ENCODE measurements around the gene CCDC120. TPM values are rescaled to one million over a fixed set of nuclear protein-coding genes. Genes with fewer than 3 reads are reported as not detected.

CCDC120 gene
- total RNA-seq, 1 experiment from 2014 or later = 5.3 TPM

Other genes starting within 250 kb of the CCDC120 start
- gene ERAS, start 232.5 kb upstream of the CCDC120 start, total RNA-seq (2014; rRNA removed) = not detected in 2 replicates
- 135 and 177 TPM in 2 replicates for gene PCSK1N, start 223.4 kb upstream of the CCDC120 start, total RNA-seq (2014; rRNA removed)
- 101 and 119 TPM in 2 replicates for gene TIMM17B, start 161.2 kb upstream of the CCDC120 start, total RNA-seq (2014; rRNA removed)
- 189 and 241 TPM in 2 replicates for gene PQBP1, start 161.1 kb upstream of the CCDC120 start, total RNA-seq (2014; rRNA removed)
- 46.6 and 46.8 TPM in 2 replicates for gene SLC35A2, start 147.4 kb upstream of the CCDC120 start, total RNA-seq (2014; rRNA removed)
- 24.1 and 25.6 TPM in 2 replicates for gene PIM2, start 140.0 kb upstream of the CCDC120 start, total RNA-seq (2014; rRNA removed)
- 41.4 and 50.9 TPM in 2 replicates for gene OTUD5, start 101.4 kb upstream of the CCDC120 start, total RNA-seq (2014; rRNA removed)
- 0.51 and 0.86 TPM in 2 replicates for gene KCND1, start 87.2 kb upstream of the CCDC120 start, total RNA-seq (2014; rRNA removed)
- 31.1 and 44.3 TPM in 2 replicates for gene GRIPAP1, start 56.7 kb upstream of the CCDC120 start, total RNA-seq (2014; rRNA removed)
- 46.9 and 56.9 TPM in 2 replicates for gene TFE3, start 15.6 kb upstream of the CCDC120 start, total RNA-seq (2014; rRNA removed)
- 0.07 and 0.69 TPM in 2 replicates for gene PRAF2, start 15.0 kb downstream of the CCDC120 start, total RNA-seq (2014; rRNA removed)
- gene WDR45, start 20.9 kb downstream of the CCDC120 start, total RNA-seq (2014; rRNA removed) = 27.2 and 34.8 TPM in 2 replicates
- gene GPKOW, start 64.7 kb downstream of the CCDC120 start, total RNA-seq (2014; rRNA removed) = 54.2 TPM in 2 replicates
- gene MAGIX, start 103.8 kb downstream of the CCDC120 start, total RNA-seq (2014; rRNA removed) = 9.3 and 12.5 TPM in 2 replicates
- gene PLP2, start 112.9 kb downstream of the CCDC120 start, total RNA-seq (2014; rRNA removed) = 165 and 171 TPM in 2 replicates
- 16.5 and 29.1 TPM in 2 replicates for gene PRICKLE3, start 127.4 kb downstream of the CCDC120 start, total RNA-seq (2014; rRNA removed)
- 0.29 and 0.47 TPM in 2 replicates for gene SYP, start 141.2 kb downstream of the CCDC120 start, total RNA-seq (2014; rRNA removed)
- not detected in 2 replicates for gene CACNA1F, start 174.3 kb downstream of the CCDC120 start, total RNA-seq (2014; rRNA removed)
- 25.4 and 36.4 TPM in 2 replicates for gene CCDC22, start 176.5 kb downstream of the CCDC120 start, total RNA-seq (2014; rRNA removed)
- gene FOXP3, start 205.7 kb downstream of the CCDC120 start, total RNA-seq (2014; rRNA removed) = not detected in 2 replicates
- 11.8 and 17.8 TPM in 2 replicates for gene PPP1R3F, start 210.8 kb downstream of the CCDC120 start, total RNA-seq (2014; rRNA removed)
- not detected in 2 replicates for gene GAGE10, start 244.6 kb downstream of the CCDC120 start, total RNA-seq (2014; rRNA removed)

Data from PC-3 (cell line).